NCI-H510A (cell line): ENCODE results near the gene UGT1A5.
"Not testable (repeated sequence)": the region's sequence is repeated elsewhere in the genome, so short reads cannot be mapped to it uniquely, and the experiment has no call there.

ENCODE experiments used
- DNase-seq: peaks from one replicate; lab custom pipeline; 2025; lab: John Stamatoyannopoulos, UW

UGT1A5 gene

DNA sequence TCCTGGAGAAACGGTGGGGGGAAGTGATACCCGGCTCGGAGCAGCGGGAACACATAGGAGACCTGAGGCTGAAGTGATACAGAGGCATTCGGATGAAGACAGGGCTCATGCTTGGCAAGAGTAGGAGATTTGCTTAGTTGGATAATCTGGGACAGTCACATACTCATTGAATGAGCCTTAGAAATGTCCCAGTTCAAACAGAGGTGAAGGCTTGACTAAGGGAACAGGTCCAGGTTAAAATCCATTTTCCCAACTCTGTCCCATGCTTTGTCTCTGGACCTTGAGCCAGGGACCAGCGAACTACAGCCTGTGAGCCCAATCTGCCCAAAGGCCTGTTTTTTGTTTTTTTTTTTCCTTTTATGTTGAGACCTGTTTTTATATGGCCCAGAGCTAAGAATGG lies 18.7 kb upstream of the UGT1A5 start:
- no peak for DNase-seq

DNA sequence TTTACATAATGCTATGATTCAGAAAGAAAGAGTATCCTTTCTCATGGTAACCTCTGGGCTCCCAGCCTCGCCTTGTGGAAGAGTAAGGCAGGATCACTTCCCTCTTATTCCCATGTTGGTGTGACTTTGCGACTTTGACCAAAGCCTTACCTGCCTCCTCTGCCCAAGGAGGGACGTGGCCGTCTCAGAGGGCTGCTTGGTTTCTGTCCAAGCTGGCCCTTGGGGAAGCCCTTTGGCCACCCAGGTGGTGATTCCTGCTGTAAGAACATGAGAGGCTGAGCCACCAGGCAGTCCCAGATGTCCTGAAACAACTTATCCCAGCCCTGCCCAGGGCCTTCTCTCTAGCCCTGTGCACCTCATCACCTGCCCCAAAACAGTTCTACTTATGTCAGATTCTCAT lies 14.0 kb upstream of the UGT1A5 start:
- no peak for DNase-seq

DNA sequence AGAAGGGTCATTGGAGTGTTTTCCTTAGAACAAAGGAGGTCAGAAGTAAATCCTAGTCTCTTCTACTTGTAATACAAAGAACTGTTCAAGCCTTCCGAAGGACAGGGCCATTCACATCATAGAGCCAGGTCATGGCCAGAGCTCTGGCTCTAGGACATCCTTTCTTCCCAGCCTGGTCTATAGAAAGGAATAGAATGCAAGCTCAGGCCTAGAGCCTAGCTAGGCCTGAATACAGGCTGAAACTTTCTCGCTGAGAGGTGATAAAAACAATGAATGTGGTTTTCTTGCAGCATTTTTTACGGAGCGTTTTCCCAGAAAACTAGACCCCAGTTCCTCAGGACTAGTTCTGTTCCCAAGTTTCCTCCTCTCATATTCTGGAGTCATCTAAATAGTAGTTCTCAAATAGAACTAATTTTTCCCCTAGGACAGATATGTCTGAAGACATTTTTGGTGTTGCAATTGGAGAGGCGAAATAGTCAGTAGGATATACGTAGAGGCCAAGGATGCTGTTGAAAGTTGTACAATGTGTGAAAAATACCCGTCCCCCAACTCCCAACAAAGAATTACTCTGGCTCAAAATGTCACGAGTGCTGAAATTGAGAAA lies 13.2 kb upstream of the UGT1A5 start:
- no peak for DNase-seq

DNA sequence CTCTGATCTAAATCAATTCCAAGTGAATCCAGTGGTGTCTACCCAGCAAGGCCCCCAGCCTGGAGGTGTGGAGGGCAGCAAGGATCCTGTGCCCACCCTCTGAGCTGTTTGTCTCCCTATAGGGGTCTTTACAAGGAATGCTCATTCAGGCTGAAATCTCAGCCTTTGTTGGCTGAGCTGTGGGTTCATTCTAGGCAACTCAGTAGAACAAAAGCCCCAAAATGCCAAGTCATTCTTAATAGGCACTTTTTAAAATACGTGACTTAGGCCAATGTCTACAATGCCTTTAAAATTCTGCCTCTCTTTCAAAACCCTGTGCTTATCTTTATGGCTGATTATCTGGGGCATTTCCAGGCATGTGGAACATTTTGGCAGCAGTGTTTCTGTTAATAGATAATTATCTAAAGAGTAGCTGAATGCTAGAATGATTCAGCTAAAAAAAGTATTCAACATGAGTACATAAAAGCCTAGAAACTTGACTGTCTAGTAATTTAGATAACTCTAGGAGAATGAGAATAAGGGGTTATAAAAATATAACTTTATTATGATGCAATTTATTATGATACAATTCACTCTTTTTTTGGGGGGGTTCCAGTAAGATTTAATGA lies 12.6 kb upstream of the UGT1A5 start:
- DNase-seq, result no peak

DNA sequence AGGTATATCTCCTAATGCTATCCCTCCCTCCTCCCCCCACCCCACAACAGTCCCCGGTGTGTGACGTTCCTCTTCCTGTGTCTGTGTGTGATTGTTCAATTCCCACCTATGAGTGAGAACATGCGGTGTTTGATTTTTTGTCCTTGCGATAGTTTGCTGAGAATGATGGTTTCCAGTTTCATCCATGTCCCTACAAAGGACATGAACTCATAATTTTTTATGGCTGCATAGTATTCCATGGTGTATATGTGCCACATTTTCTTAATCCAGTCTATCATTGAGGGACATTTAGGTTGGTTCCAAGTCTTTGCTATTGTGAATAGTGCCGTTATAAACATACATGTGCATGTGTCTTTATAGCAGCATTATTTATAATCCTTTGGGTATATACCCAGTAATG lies 11.9 kb upstream of the UGT1A5 start:
- not testable (repeated sequence) for DNase-seq

DNA sequence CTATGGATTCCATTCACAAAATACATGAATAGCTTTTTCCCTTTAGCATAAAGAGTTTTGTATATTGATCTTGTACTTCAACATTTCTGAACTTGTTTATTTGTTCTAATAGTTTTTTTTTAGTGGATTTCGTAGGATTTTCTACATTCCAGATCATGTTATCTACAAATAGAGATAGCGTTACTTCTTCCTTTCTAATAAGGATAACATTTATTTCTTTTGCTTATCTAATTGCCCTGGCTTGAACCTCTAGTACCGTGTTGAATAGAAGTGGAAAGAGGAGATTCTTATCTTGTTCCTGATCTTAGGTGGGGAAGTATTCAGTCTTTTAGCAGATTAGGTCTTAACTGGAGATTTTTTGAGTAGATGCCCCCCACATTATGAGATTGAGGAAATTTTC lies 10.5 kb upstream of the UGT1A5 start:
- no peak for DNase-seq

DNA sequence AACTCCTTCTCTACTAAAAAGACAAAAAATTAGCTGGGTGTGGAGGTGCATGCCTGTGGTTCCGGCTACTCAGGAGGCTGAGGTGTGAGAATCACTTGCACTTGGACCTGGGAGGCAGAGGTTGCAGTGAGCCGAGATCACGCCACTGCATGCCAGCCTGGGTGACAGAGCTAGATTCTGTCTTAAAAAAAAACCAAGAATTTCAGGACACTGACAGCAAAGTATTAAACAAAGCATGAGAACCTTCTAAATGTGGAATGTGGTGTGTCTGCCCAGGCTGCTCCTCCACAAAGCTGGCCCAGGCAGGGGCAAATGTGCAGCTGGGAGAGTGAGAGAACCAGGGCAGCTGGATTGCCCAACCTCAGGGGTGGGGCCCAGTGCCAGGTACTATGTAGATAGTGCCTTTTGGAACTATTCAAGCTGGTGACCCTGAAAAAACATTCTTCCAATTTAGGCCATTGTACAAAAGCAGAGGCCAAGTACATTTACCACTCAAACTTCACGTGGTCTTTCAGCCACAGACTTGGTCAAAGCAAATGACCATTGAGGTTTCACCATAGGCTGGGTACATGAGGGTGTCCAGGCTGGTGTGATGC lies 6.7 kb upstream of the UGT1A5 start:
- no peak for DNase-seq

DNA sequence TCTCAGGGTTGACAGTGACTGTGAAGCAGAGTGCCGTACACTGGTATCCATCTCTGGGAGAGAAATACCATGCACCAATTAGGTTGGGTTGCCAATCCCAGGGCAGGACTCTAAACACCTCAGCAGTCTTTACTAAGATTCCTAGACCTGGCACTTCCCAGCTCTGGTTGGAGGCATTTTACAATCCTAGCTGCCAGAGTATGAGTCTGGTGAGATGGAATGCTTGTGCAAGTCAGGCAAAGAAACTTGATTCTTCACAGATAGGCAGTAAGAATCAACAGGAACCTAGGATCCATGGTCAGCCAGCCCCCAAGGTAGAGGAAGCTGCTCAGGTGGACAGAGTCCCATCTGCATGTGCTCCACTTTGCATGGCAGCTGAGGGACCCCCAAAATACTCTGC lies 6.0 kb upstream of the UGT1A5 start:
- DNase-seq, result no peak

DNA sequence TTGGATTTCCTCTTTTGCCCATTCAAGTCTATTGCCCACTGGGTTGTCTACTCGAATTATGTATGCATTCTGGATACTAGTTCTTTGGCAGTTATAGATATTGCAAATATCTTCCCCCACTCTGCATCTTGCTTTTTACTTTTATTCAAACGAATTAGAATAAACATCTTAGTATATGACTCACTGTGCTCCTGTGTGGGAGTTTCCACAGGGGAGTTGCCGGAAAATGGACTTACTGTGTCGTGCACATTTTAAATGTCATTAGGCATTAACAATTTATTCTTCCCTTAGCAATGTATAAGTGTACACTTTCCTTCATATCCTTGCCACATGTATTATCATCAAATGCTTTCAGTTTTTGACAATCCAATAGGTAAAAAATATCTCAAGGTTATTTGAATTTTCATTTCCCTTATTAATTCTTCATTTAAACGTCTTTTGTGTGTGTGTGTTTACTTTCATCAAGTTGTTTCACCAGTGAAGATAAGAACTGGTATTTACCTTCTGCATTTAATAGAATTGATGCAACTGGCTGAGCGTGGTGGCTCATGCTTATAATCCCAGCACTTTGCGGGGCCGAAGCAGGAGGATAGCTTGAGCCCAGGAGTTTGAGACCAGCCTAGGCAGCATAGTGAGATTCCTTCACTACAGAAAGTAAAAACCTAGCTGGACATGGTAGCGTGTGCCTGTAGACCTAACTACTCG lies 4.6 kb upstream of the UGT1A5 start:
- DNase-seq, result no peak

DNA sequence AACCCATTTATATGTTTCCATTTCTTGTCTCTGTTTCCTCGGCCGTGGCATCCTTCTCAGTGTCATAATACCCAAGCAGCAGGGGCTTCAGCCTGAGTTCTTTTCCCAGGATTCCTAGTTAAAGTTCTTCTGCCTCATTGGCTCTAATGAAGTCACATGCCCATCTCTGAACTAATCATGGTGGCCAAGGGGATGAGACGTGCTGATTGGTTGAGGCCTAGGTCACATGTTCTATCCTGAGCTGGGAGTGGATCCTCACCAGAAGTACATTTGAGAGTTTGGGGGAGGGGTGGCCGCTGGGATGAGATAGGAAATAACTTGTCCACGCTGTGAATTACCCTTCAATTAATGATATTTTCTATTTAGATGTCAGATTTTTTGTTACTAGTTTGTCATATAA lies 3.8 kb upstream of the UGT1A5 start:
- no peak for DNase-seq

DNA sequence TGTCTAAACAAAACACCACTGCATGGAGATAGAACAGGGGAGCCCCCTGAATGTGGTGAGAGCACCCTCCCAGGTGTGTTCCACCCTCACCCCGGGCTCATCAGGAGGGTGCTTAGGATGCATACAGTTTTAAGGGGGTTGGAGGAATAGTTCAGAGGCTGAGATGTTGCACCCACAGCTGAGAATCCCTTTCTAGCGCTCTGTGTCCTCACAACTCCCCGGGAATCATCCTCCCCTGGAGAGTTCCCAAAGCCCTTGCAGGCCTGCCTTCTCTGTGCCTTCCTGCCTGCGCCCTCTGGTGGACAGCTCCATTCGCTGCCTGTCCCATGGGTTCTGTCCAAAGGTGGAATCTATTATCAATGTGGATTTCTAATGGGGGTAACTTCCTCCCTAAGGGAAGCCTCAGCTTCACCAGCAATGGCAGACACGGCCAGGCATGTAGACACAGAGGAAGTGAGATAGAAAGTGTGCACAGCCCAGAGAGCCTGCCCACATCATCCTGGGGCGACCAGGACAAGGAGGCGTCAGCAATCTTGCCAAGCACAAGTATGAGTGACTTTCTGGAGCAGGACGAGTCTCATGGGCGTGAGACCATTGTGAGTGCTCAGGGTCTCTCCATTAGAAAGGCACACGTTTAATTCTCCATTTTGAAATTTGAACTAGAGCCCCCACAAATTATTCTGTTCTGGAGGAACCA lies 1.2 kb upstream of the UGT1A5 start:
- peak; percentile 70 for DNase-seq

DNA sequence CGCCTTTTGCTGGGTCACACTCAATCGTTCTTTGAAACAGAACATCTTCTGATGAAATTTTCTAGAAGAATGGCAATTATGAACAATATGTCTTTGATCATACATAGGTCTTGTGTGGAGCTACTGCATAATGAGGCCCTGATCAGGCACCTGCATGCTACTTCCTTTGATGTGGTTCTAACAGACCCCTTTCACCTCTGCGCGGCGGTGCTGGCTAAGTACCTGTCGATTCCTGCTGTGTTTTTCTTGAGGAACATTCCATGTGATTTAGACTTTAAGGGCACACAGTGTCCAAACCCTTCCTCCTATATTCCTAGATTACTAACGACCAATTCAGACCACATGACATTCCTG lies 532 bp downstream of the UGT1A5 start:
- DNase-seq, result no peak

DNA sequence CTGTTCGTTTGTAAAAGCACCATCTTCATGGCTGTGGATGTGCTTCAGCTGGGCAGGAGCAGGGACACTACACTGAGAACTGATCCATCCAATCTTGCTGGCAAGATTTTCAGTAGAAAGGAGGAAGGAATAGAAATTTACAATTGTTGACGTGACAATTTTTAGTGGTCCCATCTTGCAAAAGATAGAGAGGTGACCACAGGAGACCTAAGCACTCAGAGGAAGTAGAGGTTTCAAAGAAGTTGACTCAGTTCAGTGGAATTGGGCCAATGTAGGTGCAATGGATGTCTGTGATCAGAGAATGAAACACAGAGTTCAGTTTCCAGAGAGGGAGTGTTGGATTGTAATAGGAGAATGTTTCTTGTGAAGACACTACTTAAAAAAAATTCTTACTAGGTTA lies 1.4 kb downstream of the UGT1A5 start:
- no peak for DNase-seq

DNA sequence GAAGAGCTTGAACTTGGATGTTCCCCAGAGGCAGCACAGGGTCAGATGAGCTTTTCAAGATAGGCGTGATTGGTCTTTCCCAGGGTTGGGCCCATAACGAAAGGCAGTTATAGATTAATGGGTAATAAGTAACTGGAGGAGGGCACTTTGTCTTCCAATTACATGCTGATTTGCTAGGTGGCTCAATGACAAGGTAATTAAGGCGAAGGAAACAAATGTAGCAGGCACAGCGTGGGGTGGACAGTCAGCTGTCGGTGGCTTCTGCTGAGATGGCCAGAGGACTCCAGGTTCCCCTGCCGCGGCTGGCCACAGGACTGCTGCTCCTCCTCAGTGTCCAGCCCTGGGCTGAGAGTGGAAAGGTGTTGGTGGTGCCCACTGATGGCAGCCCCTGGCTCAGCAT lies 5.8 kb downstream of the UGT1A5 start, which contains the start of gene UGT1A4:
Gene UGT1A4 (plus strand): TSS at position 185 of the 400 bp plus-strand sequence. CDS start 85 bp downstream, at position 270.
- no peak for DNase-seq

DNA sequence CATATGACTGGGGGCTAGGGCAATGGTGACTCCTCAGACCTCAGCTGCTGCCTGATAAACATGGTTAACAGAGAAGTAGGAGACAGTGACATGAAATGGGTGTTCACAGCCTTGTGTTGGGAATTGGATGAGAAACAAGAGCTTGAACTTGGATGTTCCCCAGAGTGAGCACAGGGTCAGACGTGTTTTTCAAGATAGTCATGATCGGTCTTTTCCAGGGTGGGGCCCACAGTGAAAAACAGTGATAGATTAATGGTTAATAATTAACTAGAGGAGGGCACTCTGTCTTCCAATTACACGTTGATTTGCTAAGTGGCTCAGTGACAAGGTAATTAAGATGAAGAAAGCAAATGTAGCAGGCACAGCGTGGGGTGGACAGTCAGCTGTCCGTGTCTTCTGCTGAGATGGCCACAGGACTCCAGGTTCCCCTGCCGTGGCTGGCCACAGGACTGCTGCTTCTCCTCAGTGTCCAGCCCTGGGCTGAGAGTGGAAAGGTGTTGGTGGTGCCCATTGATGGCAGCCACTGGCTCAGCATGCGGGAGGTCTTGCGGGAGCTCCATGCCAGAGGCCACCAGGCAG lies 16.1 kb downstream of the UGT1A5 start, which contains the start of gene UGT1A3:
Gene UGT1A3 (plus strand): TSS at position 320 of the 579 bp plus-strand sequence. CDS start 85 bp downstream, at position 405.
- DNase-seq, result no peak

DNA sequence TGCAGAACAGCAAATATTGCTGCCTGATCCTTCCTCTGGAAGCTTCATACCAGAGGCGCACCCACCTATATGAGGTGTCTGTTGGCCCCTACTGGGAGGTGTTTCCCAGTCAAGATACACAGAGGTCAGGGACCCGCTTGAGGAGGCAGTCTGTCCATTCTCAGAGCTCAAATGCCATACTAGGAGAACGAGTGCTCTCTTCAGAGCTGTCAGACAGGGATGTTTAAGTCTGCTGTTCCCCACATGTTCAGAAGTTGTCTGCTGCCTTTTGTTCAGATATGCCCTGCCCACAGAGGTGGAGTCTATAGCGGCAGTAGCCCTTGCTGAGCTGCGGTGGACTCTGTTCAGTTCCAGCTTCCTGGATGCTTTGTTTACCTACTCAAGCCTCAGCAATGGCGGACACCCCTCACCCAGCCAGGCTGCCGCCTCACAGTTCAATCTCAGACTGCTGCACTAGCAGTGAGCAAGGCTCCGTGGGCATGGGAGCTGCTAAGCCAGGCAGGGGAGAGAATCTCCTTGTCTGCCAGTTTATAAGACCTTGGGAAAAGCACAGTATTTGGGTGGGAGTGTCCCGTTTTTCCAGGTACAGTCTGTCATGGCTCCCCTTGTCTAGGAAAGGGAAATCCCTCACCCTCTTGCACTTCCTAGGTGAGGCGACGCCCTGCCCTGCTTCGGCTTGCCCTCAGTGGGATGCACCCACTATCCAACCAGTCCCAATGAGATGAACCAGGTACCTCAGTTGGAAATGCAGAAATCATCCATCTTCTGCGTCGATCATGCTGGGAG lies 24.4 kb downstream of the UGT1A5 start:
- not testable (repeated sequence) for DNase-seq

DNA sequence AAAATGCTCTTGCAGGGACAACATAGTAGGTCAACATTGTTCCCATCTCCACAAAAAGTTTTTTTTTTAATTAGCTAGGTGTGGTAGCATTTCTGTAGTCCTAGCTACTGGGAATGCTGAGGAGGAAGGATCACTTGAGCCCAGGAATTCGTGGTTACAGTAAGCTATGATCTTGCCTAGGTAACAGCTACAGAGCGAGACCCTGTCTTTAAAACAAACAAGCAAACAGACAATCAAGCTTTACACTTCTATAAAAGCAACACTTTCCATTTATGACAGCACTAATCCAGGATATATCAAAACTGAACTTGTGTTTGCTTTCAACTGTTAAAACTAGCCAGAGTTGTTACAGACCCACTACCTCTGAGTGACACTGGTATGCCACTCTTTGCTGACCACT lies 28.2 kb downstream of the UGT1A5 start:
- no peak for DNase-seq

DNA sequence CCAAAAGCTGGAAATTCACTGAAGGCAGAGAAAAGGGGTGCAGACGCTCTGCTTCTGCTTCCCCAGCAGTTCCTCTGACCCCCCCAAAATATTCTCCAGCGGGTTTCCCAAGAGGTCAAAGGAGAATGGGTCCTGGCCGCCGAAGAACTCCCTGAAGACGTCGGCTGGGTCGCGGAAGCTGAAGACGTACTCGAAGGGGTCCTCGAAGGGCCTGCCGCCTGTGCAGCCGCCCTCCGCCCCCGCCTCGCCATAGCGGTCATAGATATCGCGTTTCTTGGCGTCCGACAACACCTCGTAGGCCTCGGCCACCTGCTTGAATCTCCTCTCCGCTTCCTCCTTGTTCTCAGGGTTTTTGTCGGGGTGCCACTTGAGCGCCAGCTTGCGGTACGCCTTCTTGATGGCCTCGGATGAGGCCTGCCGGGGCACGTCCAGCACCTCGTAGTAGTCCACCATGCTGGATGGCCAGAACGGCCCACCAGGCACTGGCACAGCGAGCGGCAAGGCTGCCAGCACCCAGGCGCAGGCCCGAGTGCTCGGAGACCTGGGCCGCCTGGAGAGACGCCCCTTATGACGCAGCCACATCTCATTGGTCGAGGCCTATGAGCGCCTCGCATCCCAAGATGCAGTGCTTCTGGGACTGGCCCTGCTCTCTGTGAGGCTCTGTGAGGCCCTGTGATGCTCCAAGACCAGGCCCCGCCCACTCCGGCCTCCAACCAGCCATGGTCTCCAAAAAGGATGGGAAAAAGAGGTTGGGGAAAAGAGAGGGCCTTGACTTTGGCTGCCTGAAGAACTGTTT lies 31.0 kb downstream of the UGT1A5 start:
- no peak for DNase-seq

DNA sequence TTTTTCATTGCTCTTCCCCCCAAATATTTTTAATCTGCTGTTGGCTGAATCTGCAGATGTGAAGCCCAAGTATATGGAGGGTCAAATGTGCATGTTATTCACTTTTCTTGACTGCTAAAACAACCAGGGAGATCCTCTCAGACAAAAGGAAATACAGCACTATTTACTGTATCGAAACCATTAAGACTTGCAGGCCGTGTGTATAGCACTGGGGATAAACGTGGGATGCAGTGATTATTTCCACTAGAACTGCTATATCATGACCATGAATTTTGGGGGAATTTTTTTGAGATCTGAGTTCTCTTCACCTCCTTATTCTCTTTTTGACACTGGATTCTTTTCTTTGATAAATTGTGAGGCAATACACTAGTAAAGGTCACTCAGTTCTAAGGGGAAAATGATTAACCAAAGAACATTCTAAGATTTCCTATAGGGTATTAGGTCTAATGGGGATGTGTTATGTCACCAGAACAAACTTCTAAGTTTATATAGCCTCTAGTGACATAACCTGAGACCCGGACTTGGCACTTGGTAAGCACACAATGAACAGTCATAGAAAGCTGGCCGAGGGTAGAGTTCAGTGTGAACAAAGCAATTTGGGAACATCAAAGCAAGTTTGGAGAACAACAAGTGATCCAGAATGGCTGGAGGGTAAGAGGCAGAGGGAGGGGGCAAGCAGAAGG lies 32.5 kb downstream of the UGT1A5 start:
- DNase-seq, result no peak

DNA sequence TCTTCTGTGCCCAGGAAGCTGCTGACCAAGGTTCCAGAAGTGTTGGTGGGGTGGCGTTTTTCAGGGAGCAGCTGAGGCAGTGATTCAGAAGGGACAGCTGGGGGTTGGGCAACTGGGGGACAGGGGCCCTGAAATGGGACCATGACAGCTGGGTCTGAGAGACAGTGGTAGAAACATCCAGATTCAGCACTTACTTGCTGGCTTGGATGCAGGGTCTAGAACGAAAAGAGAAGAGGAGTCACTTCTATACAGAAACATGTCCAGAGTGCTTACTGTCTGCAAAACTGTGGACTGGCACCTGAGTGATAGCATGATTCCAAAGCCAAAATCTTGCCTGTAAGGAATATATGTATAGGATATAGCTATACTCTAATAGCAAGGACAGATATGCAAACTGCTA lies 33.1 kb downstream of the UGT1A5 start:
- DNase-seq, result not testable (repeated sequence)
